Measurements from ENCODE around the gene ACRV1. TPM values are rescaled to one million over a fixed set of nuclear protein-coding genes. Genes with fewer than 3 reads are reported as not detected.
"Not testable (repeated sequence)": the region's sequence is repeated elsewhere in the genome, so short reads cannot be mapped to it uniquely, and the experiment has no call there.

ACRV1 gene, protein sequence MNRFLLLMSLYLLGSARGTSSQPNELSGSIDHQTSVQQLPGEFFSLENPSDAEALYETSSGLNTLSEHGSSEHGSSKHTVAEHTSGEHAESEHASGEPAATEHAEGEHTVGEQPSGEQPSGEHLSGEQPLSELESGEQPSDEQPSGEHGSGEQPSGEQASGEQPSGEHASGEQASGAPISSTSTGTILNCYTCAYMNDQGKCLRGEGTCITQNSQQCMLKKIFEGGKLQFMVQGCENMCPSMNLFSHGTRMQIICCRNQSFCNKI
- total RNA-seq = not detected

DNA sequence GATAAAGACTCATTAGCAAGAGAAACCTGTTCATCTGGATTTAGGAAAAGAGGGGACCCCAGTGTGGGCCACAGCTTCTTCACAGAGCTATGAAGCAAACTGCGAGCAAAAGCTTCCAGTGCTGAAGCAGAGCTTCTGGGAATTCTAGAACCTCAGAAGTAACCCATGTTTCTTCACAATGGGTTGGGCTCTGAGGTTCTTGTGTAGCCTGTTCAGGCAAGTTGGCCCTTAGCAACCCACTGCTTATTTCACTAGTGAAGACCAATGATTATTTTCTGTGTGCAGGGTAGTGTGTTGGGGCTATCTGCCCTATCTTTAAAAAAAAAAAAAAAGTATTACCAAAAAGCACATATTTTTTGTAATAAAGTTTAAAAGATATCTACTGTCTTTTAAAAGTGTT is at the start of gene ACRV1:
ACRV1 (minus strand) TSS at position 101 of the 400 bp plus-strand sequence; CDS start at position 34, 67 bp downstream.
- ATAC-seq (ENCODE audit: low FRiP score) = no peak

DNA sequence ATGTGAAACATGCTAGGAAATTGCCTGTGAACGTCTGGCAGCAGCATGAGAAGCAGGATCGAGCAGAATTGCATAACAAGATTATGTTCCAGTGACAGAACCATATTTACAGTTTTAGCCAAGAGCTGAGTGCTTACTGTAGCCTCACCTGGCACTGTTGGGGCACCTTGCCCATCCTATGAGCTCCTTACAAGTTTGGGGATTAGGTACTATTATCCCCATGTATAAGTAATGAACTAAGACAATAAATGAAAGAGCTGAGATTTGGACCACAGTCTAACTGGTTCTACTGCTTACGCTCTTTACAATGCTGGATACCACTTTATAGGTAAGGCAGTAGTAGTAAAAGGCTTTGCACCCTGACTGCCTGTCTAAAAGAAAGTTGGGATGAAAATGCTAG is 48.3 kb upstream of the ACRV1 start:
- ATAC-seq (ENCODE audit: low FRiP score) = no peak
- TF ChIP-seq, protein P1, sequence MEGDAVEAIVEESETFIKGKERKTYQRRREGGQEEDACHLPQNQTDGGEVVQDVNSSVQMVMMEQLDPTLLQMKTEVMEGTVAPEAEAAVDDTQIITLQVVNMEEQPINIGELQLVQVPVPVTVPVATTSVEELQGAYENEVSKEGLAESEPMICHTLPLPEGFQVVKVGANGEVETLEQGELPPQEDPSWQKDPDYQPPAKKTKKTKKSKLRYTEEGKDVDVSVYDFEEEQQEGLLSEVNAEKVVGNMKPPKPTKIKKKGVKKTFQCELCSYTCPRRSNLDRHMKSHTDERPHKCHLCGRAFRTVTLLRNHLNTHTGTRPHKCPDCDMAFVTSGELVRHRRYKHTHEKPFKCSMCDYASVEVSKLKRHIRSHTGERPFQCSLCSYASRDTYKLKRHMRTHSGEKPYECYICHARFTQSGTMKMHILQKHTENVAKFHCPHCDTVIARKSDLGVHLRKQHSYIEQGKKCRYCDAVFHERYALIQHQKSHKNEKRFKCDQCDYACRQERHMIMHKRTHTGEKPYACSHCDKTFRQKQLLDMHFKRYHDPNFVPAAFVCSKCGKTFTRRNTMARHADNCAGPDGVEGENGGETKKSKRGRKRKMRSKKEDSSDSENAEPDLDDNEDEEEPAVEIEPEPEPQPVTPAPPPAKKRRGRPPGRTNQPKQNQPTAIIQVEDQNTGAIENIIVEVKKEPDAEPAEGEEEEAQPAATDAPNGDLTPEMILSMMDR (IDR thresholded peaks at IDR 0.05) = no peak

More for the DNA sequence above, at the start of gene ACRV1:
- DNase-seq (ENCODE audit: low spot score) = no peak
- TF ChIP-seq, protein P1 (IDR thresholded peaks at IDR 0.05) = no peak

DNA sequence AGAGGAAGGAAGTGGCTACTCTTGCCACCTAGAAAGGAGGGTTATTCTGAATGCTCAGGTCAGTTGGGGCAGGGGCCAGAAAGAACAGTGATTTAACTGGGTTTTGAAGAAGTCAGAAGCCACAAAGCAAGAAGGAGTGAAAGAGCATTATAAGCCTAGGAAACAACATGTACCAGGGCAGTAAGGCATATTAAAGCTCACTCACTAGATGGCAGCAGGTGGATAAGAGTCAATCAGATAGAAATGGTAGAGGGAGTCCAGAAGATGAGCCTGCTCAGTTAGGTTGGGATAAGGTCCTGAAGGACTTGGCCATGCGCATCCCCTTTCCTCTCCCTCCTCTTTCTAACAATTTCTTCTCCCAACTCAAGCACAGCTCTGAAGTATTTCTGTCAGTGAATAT is 43.5 kb upstream of the ACRV1 start:
- DNase-seq (ENCODE audit: low spot score) (no peak), ATAC-seq (ENCODE audit: low FRiP score) (no peak)
- TF ChIP-seq, protein P1 (IDR thresholded peaks at IDR 0.05) = no peak

More for the DNA sequence above, 48.3 kb upstream of the ACRV1 start:
- no peak for DNase-seq (ENCODE audit: low spot score)

DNA sequence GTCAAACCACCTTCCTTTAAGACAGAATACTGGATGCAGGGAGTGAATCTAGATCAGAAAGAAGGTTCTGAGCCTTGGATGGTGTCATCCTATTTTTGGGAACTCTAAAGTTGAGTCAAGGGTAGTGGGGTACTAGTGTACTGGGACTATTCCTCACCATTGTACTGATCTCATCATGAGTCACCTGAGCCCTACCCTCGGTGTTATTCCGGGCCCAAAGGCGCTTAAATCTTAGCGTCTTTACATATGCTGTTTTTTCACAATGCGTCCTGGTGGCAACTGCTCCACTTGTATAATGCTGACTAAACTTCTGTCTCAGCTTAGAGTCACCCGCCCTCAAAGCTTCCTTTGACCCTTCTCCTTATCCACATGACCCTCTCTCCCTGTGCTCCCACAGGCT is 40.1 kb upstream of the ACRV1 start:
- ATAC-seq (ENCODE audit: low FRiP score) (no peak), DNase-seq (ENCODE audit: low spot score) (no peak)
- TF ChIP-seq, protein P1 (IDR thresholded peaks at IDR 0.05) = no peak

DNA sequence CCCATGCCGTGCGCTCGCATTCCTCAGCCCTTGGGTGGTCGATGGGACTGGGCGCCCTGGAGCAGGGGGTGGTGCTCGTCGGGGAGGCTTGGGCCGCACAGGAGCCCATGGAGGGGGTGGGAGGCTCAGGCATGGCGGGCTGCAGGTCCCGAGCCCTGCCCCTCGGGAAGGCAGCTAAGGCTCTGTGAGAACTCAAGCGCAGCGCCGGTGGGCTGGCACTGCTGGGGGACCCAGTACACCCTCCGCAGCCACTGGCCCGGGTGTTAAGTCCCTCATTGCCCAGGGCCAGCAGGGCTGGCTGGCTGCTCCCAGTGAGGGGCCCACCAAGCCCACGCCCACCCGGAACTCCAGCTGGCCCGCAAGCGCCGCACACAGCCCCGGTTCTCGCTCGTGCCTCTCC is 24.0 kb upstream of the ACRV1 start:
- ATAC-seq (ENCODE audit: low FRiP score); DNase-seq (ENCODE audit: low spot score): not testable (repeated sequence)

DNA sequence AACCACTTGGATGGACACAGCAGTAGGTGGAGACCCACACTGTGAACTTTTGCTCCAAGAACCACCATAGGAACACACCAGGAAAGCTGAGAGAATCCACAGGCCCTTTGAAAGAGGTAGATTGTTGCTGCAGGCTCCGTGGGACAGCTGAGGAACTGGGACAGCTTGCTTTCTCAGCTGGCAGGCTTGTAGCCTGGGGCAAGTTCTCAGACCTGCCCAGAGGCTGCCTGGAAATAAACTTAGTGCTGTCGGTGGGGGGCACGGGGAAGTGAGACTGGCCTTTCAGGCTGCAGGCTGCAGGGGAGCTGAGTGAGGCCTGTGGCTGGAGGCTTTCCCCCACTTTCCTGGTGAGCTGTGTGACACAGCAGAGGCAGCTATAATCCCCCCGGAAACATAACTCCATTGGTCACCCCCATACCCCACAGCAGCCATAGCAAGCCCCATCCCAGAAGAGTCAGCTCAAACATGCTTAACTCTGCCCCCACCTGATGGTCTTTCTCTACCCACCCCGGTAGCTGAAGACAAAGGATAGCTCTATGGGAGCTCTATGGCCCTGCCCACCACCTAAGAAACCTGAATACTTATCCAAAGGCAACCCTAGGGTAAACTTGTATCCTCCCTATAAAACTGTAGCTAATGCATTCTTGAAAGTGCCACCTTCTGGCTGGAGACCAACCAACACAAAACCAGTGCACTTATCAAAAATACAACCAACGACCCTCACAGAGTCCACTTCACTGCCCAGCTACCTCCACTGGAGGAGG is 21.4 kb upstream of the ACRV1 start:
- DNase-seq (ENCODE audit: low spot score) (no peak), ATAC-seq (ENCODE audit: low FRiP score) (no peak)

DNA sequence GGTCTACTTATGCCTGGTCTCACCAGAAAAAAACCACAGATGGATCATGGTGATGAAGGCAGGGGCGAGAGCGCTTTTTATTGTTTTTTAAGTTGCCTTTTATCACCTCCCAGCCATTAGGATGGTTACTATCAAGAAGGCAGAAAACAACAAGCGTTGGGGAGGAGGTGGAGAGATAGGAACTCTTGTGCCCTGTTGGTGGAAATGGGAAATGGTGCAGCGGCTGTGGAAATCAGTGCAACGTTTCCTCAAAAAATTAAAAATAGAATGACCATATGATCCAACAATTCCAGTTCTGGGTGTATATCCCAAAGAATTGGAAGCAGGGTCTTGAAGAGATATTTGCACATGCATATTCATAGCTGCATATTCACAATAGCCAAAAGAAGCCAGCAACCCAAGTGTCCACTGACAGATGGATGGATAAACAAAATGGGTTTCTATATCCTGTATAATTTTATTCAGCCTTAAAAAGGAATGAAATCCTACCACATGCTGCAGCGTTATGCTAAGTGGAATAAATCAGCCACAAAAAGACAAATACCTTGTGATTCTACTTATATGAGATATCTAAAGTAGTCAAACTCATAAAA is 20.5 kb upstream of the ACRV1 start:
- DNase-seq (ENCODE audit: low spot score) (no peak), ATAC-seq (ENCODE audit: low FRiP score) (no peak)
- TF ChIP-seq, protein P1 (IDR thresholded peaks at IDR 0.05) = no peak

More for the DNA sequence above, 21.4 kb upstream of the ACRV1 start:
- TF ChIP-seq, protein P1 (IDR thresholded peaks at IDR 0.05) = no peak

Measured in omental fat pad (tissue), 4 donors.